ENCODE results near the gene MYG1.
"Not testable (repeated sequence)": the region's sequence is repeated elsewhere in the genome, so short reads cannot be mapped to it uniquely, and the experiment has no call there.

MYG1 gene

DNA sequence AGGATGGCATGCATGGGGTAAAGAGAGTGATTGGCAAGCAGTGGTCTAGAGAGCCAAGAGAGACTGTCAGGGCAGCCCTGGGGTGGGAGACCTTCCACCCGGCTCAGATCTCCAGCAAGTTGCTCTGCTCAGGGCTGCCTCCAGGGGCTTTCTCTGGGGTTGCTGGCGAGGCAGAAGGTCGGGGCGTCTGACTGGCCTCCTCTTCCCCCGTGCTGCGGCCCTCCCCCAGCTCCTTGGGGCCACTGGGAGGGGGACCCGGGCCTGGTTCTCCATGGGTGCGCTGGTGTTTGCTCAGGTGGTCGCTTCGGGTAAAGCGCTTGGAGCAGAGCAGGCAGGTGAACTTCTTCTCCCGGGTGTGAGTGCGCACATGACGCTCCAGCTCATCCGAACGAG, 28.5 kb downstream of the MYG1 start:
- no peak for DNase-seq

DNA sequence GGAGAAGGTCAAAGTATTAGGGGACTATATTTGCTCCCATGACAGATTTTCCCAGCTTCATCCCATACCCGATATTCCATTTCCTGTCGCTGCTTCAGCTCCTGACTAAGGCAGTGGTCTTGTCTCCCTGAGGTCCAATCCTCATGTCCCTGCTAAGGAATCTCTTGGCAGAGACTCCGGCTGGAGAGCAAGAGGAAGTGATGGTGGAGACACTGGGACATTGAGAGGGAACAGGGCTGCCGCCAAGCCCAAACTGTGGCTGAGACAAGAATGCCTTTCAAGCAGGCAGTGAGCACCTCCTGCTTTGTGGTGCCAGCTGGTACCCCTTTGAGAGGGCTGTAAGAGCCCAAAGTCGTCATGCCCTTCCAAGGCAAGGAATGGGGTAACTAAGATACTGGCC, 31.2 kb downstream of the MYG1 start:
- no peak for DNase-seq

DNA sequence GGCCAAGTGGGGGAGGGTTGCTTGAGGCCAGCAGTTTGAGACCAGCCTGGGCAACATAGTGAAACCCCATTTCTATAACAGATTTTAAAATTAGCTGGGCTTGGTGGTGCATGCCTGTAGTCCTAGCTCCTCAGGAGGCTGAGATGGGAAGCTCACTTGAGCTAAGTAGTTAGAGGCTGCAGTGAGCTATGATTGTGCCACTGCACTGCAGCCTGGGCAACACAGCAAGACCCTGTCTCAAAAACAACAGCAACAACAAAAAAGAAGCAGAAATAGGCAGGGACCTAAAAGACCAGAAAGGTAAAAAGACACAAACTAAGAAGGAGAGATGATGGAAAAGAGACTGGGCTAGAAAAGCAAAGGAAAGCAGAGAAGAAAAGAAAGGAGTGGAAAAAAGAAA, 32.8 kb downstream of the MYG1 start:
- not testable (repeated sequence) for DNase-seq

DNA sequence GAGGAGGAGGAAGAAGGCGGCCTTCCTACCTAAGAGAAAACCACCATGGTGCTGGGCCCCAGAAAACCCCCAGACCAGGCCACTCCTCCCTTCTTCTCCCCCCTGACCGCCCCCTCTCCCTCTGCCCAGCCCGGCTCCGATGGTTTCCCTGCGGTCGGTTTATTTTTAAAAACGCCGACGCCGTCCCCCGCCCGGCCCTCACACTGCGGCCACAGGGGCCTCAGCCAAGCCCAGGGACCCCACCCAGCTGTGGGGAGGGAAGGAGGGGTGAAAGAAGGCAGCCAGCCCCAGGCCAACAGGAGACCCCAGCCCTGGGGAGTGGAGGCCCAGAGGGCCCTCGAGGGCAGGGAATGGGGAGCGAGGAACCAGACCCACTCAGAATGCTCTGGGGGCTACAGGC, 33.2 kb downstream of the MYG1 start:
- DNase-seq = no peak

DNA sequence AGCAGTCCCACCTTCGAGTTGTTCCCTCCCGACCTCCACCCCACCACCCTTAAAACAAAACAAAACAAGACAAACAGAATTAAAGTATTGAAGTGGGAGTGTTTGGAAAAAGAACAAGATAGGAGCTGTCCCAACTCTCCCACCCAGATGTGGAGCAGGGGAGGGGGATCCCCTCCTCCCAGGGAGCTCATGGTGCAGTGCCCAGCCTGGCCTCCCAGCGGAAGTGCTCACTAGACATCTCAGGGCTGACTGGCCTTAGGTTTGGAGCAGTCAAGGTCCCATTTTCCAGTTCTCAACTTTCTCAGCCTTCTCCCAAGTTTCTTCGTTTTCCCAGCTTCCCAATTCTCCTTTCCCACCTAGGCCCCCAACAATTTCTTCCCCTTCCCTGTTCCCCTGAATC, 33.8 kb downstream of the MYG1 start:
- no peak for DNase-seq

DNA sequence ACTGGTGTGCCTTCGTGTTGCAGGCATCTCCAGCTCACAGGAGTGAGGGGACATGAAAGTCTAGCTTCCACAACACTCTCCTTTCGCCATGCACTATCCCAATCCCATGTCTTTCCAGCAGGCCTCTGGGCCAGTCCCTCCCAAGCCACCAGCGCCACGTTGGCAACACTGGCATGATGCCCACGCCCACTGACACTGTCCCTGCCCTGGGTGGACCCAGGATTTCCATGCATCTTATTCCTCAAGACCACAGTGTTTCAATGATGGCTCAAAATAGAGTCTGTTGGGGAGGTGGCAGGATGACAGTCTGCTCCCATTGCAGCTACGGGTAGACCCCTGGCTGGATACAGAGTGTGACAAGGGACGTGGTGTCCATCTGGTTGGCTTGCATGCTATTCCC, 34.4 kb downstream of the MYG1 start:
- no peak for DNase-seq

DNA sequence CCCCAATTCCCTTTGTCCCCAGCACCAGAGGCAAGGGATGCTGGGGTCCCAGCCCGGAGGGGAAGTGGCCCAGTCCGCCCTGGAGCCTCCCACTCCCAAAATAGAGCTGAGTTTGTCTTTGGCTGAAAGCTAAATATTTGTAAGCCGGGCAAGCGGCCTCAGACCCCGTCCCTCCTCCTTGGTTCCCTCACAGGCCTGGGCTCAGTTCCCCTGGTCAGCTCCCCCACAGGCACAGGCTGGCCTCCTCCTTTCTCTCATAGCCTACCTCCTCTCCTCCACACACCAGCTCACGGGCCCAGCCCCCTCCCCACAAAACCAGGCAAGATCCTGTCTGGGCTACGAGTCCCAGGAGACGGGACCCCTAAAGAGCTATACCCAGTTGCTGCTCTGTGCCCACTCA, 35.3 kb downstream of the MYG1 start:
- no peak for DNase-seq

DNA sequence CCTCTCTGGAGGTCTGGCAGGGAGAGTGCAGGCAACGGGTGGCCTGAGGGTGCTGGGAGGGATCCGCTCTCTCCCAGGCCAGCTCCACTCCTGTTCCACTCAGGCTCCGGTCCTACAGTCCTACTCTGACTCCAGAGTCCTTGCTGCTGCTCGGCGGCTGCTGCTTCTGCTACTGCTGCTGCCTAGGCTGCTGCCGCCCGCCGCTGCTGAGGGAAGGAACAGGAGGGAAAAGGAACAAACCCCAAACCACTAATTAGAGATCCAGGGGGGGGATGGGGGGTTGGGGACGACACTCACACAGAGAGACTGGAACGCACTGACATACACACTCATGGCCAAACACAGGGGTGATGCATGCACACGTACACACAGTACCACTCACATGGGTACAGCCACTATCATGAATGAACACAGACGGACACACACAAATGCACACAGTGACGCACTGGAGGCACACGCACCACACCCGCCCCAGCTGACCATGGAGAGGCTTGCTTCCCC, 36.7 kb downstream of the MYG1 start, which contains the start of gene SP7:
SP7 (minus strand) TSS at position 174 of the 501 bp plus-strand sequence. CDS start 708 bp downstream, outside the sequence.
- no peak for DNase-seq

DNA sequence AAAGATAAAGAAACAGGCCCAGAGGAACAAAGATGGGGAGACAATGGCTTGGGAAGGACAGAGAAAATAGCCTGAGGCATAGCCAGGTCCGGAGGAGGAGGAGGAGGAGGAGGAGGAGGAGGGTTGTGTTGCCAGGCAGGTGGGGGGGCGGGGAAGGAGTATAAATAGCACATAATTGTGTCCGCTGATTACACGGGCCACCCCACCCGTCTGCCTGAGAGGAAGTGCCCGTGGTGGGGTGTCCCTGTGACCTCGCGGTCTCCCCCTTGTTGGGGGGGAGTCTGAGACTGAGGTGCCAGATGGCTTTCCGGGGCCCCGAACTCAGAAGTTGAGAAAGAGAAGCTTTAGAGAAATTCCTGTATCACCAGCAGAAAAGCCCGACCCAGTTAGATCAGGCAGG, 38.5 kb downstream of the MYG1 start:
- no peak for DNase-seq

DNA sequence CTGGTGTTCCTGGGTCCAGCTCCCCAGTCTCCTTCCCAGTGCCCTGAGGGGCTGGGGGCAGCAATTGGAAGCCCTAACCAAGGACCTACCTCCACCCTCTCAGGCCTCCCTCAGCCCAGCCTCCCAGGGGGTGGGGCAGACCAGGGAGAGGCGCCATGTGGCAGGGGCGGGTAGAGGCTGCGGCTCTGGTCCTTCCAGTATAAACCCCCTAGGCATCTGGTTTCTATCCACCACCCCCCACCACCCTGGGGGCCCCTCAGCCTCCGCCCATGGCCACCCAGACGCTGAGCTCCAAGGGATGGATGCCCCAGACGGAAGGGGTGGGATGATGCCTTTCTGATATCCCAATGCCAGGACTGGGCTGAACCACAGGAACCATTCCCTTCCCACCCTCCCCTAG, 39.4 kb downstream of the MYG1 start:
- no peak for DNase-seq

DNA sequence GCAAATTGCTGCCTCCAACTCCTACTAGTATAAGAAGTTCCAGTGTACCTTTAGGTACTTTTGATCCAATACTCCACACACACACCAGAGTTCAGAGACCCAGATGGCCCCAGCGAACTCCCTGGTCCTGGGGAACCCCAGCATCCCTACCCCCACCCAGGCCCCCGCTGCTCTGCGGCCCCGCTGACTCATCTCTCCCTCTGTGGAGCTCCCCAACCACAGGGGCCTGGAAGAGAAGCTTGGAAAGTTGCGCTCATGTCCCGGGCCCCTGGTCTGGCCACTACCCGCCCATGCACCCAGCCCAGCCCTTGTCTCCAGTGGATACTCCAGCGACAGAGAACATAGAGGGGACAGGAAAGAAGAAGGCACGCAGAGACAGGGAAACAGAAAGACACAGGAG, 40.9 kb downstream of the MYG1 start:
- DNase-seq = no peak

DNA sequence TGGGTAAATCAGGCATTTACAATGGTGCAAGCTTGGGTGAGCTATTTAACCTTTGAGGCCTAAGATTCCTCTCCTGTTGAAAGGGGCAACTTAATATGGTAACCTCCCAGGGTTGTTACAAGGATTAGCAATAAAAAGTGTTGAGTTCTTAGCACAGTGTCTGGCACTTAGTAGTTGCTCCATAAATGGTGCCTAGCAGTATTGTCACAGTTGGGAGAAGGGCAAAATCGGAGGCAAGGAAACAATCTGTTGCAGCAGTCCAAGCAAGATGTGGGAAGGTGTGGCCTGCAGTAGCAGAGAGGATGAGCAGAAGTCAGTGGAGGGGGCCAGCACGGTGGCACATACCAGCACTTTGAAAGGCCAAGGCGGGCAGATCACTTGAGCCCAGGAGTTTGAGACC, 44.0 kb downstream of the MYG1 start:
- DNase-seq = no peak

DNA sequence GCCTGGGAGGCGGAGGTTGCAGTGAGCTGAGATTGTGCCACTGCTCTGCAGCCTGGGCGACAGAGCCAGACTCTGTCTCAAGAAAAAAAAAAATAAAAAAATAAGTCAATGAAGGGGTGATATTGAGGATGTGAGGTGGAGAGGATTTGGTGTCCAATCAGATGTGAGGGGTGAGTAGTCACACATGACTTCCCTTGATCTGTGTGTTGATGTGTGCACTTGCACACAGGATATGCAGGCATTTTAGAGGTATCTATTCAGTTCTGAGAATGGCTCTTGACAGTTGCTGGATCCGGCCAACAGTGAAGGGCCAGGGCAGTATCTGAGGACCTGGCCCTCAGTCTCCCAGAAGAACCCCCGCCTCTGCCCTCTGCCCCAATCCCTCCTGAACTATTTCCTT, 44.5 kb downstream of the MYG1 start:
- DNase-seq = no peak

DNA sequence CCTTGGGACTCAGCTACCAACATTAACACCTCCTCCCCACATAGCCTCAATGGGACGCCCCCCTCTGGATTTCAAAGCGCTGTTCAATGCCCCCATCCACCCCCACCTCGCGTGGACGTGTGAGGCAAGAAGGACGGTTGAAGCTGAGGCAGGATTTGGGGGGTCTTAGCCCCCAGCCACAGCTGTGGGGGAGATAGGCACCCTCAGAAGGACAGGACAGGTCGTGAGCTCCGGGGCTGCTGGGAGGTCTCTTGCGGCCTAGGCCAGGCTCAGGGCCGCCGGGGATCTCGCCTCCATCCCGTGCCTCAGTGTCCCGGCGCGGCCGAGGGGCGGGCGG, 45.0 kb downstream of the MYG1 start:
- no peak for DNase-seq

DNA sequence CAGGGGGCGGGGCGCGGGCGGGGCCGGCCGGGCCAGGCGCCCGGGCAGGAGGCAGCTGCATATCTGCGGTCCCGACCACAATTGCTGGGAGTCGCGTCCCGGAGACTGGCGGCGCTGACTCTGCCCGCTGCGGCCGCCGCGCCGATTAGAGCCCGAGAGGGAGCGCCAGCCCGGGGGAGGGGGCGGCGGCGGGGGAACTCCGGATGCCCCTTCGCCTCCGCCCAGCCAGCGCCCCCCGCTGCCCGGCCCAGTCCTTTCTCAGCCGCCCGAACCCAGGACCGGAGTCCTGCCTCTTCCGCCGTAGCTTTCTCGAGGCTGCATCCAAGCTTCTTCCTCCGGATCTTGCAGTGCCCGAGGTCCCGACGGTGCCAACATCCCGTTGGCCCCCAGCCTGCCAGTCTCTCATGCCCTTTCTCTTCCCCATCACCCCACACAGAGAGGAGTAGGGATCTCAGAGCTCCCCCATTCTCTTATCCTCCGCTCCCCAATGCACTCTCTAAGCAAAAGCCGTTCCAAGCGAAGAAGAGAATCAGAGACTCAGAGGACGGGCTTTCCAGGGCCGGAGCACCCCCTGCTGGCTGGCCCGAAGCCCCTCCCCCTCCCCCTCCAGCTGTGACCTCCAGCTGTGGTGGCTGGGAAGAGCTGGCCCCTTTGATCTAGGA, 45.5 kb downstream of the MYG1 start:
- peak; percentile 79 for DNase-seq

DNA sequence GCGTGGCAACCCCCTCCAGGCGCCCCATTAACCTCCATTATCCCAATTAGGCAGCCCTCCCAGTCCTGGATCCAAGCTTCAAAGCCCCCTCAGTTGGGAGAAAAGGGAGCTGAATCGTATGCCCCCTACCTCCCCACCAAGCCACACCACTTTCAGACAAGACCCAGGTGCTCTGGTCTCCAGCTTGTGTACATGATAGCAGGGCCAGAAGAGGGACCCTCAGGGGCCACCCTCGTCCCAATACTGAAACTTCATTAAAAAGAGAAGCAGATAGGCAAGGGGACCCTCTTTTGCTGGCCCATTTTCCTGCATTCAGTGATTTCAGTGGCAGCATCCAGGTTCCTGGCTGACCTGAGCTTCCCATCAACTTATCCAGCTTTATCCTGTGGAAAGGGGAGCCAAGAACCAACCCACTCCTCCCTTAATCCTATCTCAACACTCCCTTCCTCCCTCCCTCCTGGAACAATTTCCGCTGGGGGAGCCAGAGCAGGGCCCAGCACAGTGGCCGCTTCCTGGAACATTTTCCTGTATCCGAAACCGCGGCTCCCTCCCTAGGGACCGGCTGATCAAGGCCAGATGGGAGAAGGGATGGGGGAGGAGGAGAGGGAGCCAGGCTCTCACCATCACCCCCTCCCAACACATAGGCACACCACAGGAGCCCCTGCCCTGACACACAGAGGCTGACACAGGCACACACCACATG, 46.1 kb downstream of the MYG1 start:
- DNase-seq = no peak

DNA sequence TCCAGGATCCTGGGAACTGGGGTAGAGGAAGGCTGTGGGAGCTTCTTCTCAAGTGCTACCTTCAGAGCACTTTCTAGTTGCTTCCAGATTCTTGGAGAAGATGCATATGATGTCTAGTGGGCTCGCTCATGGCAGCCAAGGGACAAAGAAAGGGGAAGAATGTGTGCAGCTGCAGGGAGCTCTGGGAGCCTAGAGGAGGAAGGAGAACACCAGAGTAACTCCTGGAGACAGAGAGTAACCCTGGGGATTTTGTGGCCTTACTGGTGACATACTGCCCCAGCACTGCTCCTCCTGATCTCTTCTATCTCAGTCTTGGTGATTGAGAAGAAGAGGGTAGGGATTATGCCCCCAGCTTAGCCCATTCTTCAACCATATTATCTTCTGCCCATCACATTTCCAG, 47.0 kb downstream of the MYG1 start:
- no peak for DNase-seq

DNA sequence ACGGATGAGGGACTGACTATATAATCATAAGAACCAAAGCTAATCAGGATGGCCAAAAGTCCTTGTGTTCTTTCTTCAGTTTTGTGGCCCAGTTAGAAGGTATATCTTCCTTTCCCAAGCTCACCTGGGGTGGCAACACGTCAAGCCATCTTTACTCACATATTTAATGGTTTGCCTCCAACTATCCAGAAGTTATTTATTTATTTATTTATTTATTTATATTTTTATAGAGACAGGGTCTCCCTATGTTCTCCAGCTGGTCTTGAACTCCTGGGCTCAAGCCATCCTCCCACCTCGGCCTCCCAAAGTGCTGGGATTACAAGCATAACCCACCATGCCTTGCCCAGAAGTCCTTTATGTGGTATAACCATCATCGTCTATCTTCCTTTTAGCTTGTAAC, 48.4 kb downstream of the MYG1 start:
- no peak for DNase-seq

DNA sequence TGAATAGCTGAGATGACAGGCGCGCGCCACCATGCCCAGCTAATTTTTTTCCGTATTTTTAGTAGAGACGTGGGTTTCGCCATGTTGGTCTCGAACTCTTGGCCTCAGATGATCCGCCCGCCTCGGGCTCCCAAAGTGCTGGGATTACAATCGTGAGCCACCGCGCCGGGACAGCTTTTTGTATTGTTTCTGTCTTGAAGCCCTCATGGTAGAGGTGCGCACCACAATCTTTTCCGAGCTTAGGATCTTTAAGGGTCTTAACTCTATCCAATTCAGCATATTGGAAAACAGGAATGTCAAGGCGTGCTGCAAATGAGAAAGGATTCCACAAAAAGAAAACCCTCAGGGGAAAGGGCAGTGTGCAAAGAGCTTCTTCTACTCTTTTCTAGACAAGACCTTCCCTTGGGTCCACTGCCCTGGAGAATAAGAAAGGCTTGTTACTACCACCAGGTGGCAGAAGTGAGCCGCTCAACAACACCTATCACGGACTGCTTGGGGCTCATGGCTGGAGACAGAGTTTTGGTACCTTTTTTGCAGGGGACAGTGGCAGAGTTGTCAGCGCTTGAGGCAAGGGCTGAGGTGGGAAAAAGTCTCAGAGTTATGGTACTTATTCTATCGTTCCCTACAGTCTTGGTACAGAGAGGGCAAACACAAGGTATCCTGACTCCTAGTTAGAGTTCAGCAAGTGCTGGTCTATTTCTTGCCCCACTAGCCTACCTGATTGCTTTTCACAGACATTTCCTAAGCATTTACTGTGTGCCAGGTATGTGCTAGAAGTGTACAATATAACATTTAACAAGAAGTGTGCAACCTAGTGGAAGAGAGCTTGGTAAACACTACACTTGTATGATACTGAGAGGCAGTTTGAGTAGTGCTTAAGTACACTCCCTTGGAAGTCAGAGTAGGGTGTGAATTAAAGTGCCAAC, 53.1 kb downstream of the MYG1 start:
- DNase-seq = peak; percentile 66

DNA sequence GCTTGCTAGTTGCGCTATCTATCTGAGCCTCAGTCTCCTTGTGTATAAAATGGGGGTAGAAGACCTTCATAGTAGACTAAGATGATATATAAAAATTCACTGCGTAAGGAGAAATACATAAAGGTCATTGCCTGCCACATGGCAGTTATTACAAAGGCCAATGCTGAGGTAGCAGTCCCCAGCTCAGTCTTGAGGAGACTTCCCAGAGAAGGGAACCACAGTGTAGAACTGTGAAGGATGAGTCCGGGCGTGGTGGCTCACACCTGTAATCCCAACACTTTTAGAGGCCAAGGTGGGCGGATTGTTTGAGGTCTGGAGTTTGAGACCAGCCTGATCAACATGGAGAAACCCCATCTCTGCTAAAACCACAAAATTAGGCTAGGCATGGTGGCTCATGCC, 53.8 kb downstream of the MYG1 start:
- DNase-seq = no peak

DNA sequence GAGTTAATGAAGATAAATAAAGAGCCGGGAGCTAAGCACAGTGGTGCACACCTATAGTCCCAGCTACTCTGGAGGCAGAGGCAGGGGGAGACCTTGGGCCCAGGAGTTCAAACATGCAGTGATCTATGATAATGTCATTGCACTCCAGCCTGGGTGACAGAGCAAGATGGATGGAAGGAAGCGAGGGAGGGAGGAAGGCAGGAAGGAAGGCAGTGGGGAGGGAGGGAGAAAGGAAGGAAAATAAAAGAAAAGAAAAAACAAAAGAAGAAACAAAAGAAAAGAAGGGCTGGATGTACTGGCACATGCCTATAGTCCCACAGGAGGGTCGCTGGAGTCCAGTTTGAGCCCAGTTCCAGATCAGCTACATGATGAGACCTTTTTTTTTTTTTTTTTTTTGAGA, 55.6 kb downstream of the MYG1 start:
- DNase-seq = no peak

Measured in HCEC 1CT (cell line).